ENCODE data around the gene C1RL.

The C1RL gene

GRCh38 chr12:7069386-7069785 is 39.6 kb downstream of the C1RL start:
- TF ChIP-seq FOXM1 (IDR thresholded peaks at IDR 0.05; ENCODE audit: borderline replicate concordance, low read depth): no peak
- TF ChIP-seq REST (IDR thresholded peaks at IDR 0.05; ENCODE audit: low read depth): no peak
- TF ChIP-seq TAF1 (IDR thresholded peaks at IDR 0.05; ENCODE audit: low read depth): no peak
- TF ChIP-seq EP300 (IDR thresholded peaks at IDR 0.05; ENCODE audit: borderline replicate concordance): no peak
- no peak for TF ChIP-seq TEAD4 (IDR thresholded peaks at IDR 0.05)
- TF ChIP-seq ZBTB7A (IDR thresholded peaks at IDR 0.05; ENCODE audit: low read depth): no peak
- TF ChIP-seq, protein P1, sequence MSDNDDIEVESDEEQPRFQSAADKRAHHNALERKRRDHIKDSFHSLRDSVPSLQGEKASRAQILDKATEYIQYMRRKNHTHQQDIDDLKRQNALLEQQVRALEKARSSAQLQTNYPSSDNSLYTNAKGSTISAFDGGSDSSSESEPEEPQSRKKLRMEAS (IDR thresholded peaks at IDR 0.05): no peak
- TF ChIP-seq RAD21 (IDR thresholded peaks at IDR 0.05; ENCODE audit: low read depth): no peak
- TF ChIP-seq, protein P2, sequence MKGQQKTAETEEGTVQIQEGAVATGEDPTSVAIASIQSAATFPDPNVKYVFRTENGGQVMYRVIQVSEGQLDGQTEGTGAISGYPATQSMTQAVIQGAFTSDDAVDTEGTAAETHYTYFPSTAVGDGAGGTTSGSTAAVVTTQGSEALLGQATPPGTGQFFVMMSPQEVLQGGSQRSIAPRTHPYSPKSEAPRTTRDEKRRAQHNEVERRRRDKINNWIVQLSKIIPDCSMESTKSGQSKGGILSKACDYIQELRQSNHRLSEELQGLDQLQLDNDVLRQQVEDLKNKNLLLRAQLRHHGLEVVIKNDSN (IDR thresholded peaks at IDR 0.05): no peak
- TF ChIP-seq TCF12 (IDR thresholded peaks at IDR 0.05; ENCODE audit: low read depth): no peak
- TF ChIP-seq NFIC (IDR thresholded peaks at IDR 0.05): no peak
- no peak for TF ChIP-seq CEBPB (IDR thresholded peaks at IDR 0.05)
- no peak for TF ChIP-seq EGR1 (IDR thresholded peaks at IDR 0.05)
- no peak for TF ChIP-seq CREB1 (IDR thresholded peaks at IDR 0.05; ENCODE audit: low read depth)
- TF ChIP-seq YY1 (IDR thresholded peaks at IDR 0.05; ENCODE audit: low read depth): no peak

GRCh38 chr12:7068994-7069346 is 40.0 kb downstream of the C1RL start:
- no peak for TF ChIP-seq CEBPB (IDR thresholded peaks at IDR 0.05)
- no peak for TF ChIP-seq TEAD4 (IDR thresholded peaks at IDR 0.05)
- TF ChIP-seq RAD21 (IDR thresholded peaks at IDR 0.05; ENCODE audit: low read depth): no peak
- TF ChIP-seq, protein P2 (IDR thresholded peaks at IDR 0.05): no peak
- TF ChIP-seq EP300 (IDR thresholded peaks at IDR 0.05; ENCODE audit: borderline replicate concordance): no peak

- TF ChIP-seq, protein P1 (IDR thresholded peaks at IDR 0.05): no peak
- no peak for TF ChIP-seq YY1 (IDR thresholded peaks at IDR 0.05; ENCODE audit: low read depth)
These were observed 40.6 kb downstream of the C1RL start for GRCh38 chr12:7068240-7068993.

DNA sequence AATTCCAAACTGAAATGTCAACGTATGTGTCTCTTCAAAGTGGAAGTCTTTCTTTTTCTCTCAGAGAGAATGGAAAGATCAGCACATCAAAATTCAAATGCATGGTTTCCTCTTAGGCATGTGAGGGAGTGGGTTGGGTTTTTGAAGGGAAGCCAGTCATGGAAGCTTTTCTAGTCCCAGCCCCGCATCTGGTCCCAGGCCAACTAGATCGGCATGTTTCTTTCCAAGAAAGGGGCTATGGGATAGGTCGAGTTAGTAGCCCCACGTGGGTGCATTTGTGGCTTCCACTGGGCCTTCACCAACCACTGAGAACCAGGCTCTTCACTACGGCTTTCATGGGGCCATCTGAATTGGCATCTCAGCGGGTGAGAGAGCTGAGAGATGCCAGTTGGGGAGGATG is 41.9 kb downstream of the C1RL start:
- TF ChIP-seq CEBPB (IDR thresholded peaks at IDR 0.05): no peak
- TF ChIP-seq REST (IDR thresholded peaks at IDR 0.05; ENCODE audit: low read depth): no peak
- no peak for TF ChIP-seq TAF1 (IDR thresholded peaks at IDR 0.05; ENCODE audit: low read depth)
- no peak for TF ChIP-seq FOXM1 (IDR thresholded peaks at IDR 0.05; ENCODE audit: borderline replicate concordance, low read depth)
- TF ChIP-seq EGR1 (IDR thresholded peaks at IDR 0.05): no peak
- no peak for TF ChIP-seq CREB1 (IDR thresholded peaks at IDR 0.05; ENCODE audit: low read depth)
- TF ChIP-seq NFIC (IDR thresholded peaks at IDR 0.05): no peak
- TF ChIP-seq, protein P2 (IDR thresholded peaks at IDR 0.05): no peak

- TF ChIP-seq RAD21 (IDR thresholded peaks at IDR 0.05; ENCODE audit: low read depth): no peak
- TF ChIP-seq TEAD4 (IDR thresholded peaks at IDR 0.05): no peak
- no peak for TF ChIP-seq NFIC (IDR thresholded peaks at IDR 0.05)
- no peak for TF ChIP-seq CEBPB (IDR thresholded peaks at IDR 0.05)
- no peak for TF ChIP-seq EGR1 (IDR thresholded peaks at IDR 0.05)
- no peak for TF ChIP-seq FOXM1 (IDR thresholded peaks at IDR 0.05; ENCODE audit: borderline replicate concordance, low read depth)
- TF ChIP-seq TCF12 (IDR thresholded peaks at IDR 0.05; ENCODE audit: low read depth): no peak
- TF ChIP-seq, protein P2 (IDR thresholded peaks at IDR 0.05): no peak
- TF ChIP-seq TAF1 (IDR thresholded peaks at IDR 0.05; ENCODE audit: low read depth): no peak
- TF ChIP-seq CREB1 (IDR thresholded peaks at IDR 0.05; ENCODE audit: low read depth): no peak
- TF ChIP-seq ZBTB7A (IDR thresholded peaks at IDR 0.05; ENCODE audit: low read depth): no peak
These were observed 42.4 kb downstream of the C1RL start for GRCh38 chr12:7066596-7066995.
